Neural progenitor cell (in vitro differentiated cells): ENCODE data around the gene RERE.

Experiments used
- EZH2 ChIP-seq: fragments of 200-600 bp; sonication (generic); IDR thresholded peaks from 2 replicates; pipeline ENCODE4 v1.6.1; 2017; ENCODE audit warnings: antibody characterized with exemption, mild to moderate bottlenecking, moderate library complexity
- EZH2phosphoT487 ChIP-seq: fragments of 200-600 bp; sonication (generic); IDR thresholded peaks from 2 replicates; pipeline ENCODE4 v1.6.1; 2017; ENCODE audit warnings: antibody characterized with exemption
- TF ChIP-seq, protein P1 (sequence below): fragments of 200-600 bp; sonication (generic); IDR thresholded peaks from 2 replicates; pipeline ENCODE4 v1.5.1; 2017; ENCODE audit warnings: antibody characterized with exemption, mild to moderate bottlenecking

DNA sequence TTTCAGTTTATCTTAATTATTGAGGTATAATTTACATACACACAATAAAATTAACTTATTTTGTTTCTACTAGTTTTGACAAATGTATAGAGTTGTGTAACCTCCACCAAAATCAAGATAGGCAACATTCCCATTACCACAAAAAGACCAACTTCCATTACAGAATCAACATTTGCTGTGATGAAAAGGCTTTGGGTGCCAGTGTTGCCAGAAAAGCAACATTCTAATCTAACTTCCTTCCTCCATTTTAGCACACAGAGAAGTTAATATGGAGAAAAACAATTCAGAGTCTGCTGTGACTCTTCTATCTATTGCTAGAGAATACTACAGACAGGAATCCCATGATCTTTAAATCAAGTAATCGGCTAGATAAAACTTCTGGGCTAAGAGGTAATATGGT is 245.3 kb downstream of the RERE start:
- TF ChIP-seq, protein P1, sequence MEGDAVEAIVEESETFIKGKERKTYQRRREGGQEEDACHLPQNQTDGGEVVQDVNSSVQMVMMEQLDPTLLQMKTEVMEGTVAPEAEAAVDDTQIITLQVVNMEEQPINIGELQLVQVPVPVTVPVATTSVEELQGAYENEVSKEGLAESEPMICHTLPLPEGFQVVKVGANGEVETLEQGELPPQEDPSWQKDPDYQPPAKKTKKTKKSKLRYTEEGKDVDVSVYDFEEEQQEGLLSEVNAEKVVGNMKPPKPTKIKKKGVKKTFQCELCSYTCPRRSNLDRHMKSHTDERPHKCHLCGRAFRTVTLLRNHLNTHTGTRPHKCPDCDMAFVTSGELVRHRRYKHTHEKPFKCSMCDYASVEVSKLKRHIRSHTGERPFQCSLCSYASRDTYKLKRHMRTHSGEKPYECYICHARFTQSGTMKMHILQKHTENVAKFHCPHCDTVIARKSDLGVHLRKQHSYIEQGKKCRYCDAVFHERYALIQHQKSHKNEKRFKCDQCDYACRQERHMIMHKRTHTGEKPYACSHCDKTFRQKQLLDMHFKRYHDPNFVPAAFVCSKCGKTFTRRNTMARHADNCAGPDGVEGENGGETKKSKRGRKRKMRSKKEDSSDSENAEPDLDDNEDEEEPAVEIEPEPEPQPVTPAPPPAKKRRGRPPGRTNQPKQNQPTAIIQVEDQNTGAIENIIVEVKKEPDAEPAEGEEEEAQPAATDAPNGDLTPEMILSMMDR: no peak
- TF ChIP-seq EZH2phosphoT487 (no peak), EZH2 (no peak)
